ENCODE data around the gene ITSN1.
"Not testable (repeated sequence)": the region's sequence is repeated elsewhere in the genome, so short reads cannot be mapped to it uniquely, and the experiment has no call there.

The ITSN1 gene

GRCh38 chr21:33916200-33916567 lies 273.9 kb downstream of the ITSN1 start:
- no peak for DNase-seq (ENCODE audit: low read depth in 1 of 2, low spot score in 1 of 2)

GRCh38 chr21:33917421-33917820 lies 275.1 kb downstream of the ITSN1 start:
- no peak for DNase-seq (ENCODE audit: low read depth in 1 of 2, low spot score in 1 of 2)

GRCh38 chr21:33924079-33924765 lies 281.9 kb downstream of the ITSN1 start:
- peak; percentile 76 to 95 for DNase-seq (ENCODE audit: low read depth in 1 of 2, low spot score in 1 of 2)

GRCh38 chr21:33924766-33925100 lies 282.4 kb downstream of the ITSN1 start:
- DNase-seq (ENCODE audit: low read depth in 1 of 2, low spot score in 1 of 2): no peak

GRCh38 chr21:33926248-33926647 lies 283.9 kb downstream of the ITSN1 start:
- not testable (repeated sequence) for DNase-seq (ENCODE audit: low read depth in 1 of 2, low spot score in 1 of 2)

GRCh38 chr21:33931052-33931798 lies 288.9 kb downstream of the ITSN1 start:
- peak in 1 of 2 donors; percentile 54 for DNase-seq (ENCODE audit: low read depth in 1 of 2, low spot score in 1 of 2)

GRCh38 chr21:33931799-33932390 lies 289.6 kb downstream of the ITSN1 start:
- DNase-seq (ENCODE audit: low read depth in 1 of 2, low spot score in 1 of 2): no peak

- no peak for DNase-seq (ENCODE audit: low read depth in 1 of 2, low spot score in 1 of 2)
Observed at GRCh38 chr21:33932731-33933130, 290.4 kb downstream of the ITSN1 start.

- DNase-seq (ENCODE audit: low read depth in 1 of 2, low spot score in 1 of 2): no peak
Observed at GRCh38 chr21:33936301-33937038, 294.2 kb downstream of the ITSN1 start.

GRCh38 chr21:33937146-33937545 lies 294.8 kb downstream of the ITSN1 start:
- no peak for DNase-seq (ENCODE audit: low read depth in 1 of 2, low spot score in 1 of 2)

GRCh38 chr21:33937931-33938339 lies 295.6 kb downstream of the ITSN1 start:
- DNase-seq (ENCODE audit: low read depth in 1 of 2, low spot score in 1 of 2): no peak

GRCh38 chr21:33938381-33938780 lies 296.1 kb downstream of the ITSN1 start:
- DNase-seq (ENCODE audit: low read depth in 1 of 2, low spot score in 1 of 2): no peak

- DNase-seq (ENCODE audit: low read depth in 1 of 2, low spot score in 1 of 2): no peak
Observed at GRCh38 chr21:33939226-33939625, 296.9 kb downstream of the ITSN1 start.

GRCh38 chr21:33940164-33940880 lies 298.0 kb downstream of the ITSN1 start:
- no peak for DNase-seq (ENCODE audit: low read depth in 1 of 2, low spot score in 1 of 2)

GRCh38 chr21:33940881-33941245 lies 298.6 kb downstream of the ITSN1 start:
- no peak for DNase-seq (ENCODE audit: low read depth in 1 of 2, low spot score in 1 of 2)

- DNase-seq (ENCODE audit: low read depth in 1 of 2, low spot score in 1 of 2): no peak
Observed at GRCh38 chr21:33942426-33942825, 300.1 kb downstream of the ITSN1 start.

GRCh38 chr21:33943293-33943692 lies 301.0 kb downstream of the ITSN1 start:
- no peak for DNase-seq (ENCODE audit: low read depth in 1 of 2, low spot score in 1 of 2)

GRCh38 chr21:33944185-33944763 lies 302.0 kb downstream of the ITSN1 start:
- DNase-seq (ENCODE audit: low read depth in 1 of 2, low spot score in 1 of 2): no peak

- DNase-seq (ENCODE audit: low read depth in 1 of 2, low spot score in 1 of 2): no peak
Observed at GRCh38 chr21:33945652-33946270, 303.5 kb downstream of the ITSN1 start.

- DNase-seq (ENCODE audit: low read depth in 1 of 2, low spot score in 1 of 2): peak; percentile 62 to 77
Observed at GRCh38 chr21:33947451-33948095, 305.3 kb downstream of the ITSN1 start.
